ENCODE results near the gene TMEM156.

The TMEM156 gene

DNA sequence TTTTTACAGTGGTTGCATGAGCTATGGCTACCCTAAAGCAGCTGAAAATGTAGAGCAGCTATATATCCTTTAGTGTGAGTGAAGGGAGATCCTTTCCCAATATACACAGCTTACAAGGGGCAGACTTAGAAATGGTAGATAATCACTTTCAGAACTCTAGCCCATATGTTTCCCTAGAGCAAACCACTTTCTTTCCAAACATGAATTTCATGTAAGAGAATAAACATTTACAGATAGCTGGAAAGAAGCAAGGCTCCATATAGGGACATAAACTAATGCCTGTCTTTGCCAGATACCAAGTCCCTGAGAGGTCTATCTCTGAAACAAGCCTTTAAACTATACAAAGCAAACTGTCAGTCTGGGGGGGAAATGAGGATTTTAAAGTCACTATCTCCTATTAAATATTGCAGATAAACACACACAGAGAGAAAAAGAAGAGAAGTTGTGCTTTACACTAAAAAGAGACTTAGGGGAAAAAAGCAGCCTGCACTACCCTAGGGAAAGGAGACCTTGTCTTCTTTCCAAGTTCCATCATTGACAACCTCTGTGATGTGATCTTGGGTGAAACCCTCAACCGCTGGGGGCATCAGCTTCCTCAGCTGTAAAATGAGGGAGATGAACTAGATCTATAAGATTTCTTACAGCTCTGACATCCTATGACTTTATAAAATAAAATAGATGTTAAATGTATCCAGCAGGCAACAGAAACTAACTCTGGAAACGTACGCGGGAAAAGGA, 73.6 kb downstream of the TMEM156 start:
- H3K9me3 ChIP-seq (ENCODE audit: control insufficient read depth, low read length): no peaks in the 10 kb centered on the region
- TF ChIP-seq, protein P1, sequence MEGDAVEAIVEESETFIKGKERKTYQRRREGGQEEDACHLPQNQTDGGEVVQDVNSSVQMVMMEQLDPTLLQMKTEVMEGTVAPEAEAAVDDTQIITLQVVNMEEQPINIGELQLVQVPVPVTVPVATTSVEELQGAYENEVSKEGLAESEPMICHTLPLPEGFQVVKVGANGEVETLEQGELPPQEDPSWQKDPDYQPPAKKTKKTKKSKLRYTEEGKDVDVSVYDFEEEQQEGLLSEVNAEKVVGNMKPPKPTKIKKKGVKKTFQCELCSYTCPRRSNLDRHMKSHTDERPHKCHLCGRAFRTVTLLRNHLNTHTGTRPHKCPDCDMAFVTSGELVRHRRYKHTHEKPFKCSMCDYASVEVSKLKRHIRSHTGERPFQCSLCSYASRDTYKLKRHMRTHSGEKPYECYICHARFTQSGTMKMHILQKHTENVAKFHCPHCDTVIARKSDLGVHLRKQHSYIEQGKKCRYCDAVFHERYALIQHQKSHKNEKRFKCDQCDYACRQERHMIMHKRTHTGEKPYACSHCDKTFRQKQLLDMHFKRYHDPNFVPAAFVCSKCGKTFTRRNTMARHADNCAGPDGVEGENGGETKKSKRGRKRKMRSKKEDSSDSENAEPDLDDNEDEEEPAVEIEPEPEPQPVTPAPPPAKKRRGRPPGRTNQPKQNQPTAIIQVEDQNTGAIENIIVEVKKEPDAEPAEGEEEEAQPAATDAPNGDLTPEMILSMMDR (IDR thresholded peaks at IDR 0.05): no peak
- H3K79me2 ChIP-seq: no peaks in the 10 kb centered on the region
- no peak overlapping the region for H3K4me2 ChIP-seq (ENCODE audit: low read length)
- H3K4me1 ChIP-seq: no peaks in the 10 kb centered on the region
- H3K36me3 ChIP-seq (ENCODE audit: control insufficient read depth, insufficient read depth, low read length): no peaks in the 10 kb centered on the region
- H2AFZ ChIP-seq: no peak overlapping the region
- no peak overlapping the region for H3K27ac ChIP-seq
- no peaks in the 10 kb centered on the region for H3K27me3 ChIP-seq (ENCODE audit: control insufficient read depth, insufficient read depth, low read length)
- H3K9ac ChIP-seq: no peak overlapping the region
- H3K4me3 ChIP-seq (ENCODE audit: low read depth, low read length): no peak overlapping the region

DNA sequence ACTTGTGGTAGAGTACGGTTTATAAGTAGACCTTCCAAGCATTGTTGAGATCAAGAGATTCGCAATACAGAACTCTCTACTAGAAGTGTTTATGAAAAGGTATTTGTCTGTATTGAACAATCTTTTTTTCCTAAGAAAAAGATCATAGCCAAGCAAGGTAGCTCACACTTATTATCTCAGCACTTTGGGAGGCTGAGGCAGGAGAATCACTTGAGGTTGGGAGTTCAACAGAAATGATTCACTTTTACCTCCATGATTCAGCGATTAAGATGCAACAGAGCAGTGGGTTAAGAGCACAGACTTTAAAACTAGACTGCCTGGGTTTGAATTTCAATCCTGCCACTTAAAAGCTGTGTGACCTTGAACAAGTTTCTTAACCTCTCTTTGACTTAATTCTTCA, 74.3 kb downstream of the TMEM156 start:
- Histone ChIP-seq H3K4me3 (ENCODE audit: low read depth, low read length) (no peak overlapping the region), H3K79me2 (no peaks in the 10 kb centered on the region), H3K4me1 (no peaks in the 10 kb centered on the region), H3K27me3 (ENCODE audit: control insufficient read depth, insufficient read depth, low read length) (no peaks in the 10 kb centered on the region), H3K9ac (no peak overlapping the region), H3K36me3 (ENCODE audit: control insufficient read depth, insufficient read depth, low read length) (no peaks in the 10 kb centered on the region), H3K9me3 (ENCODE audit: control insufficient read depth, low read length) (no peaks in the 10 kb centered on the region), H3K4me2 (ENCODE audit: low read length) (no peak overlapping the region), H3K27ac (no peak overlapping the region), H2AFZ (no peak overlapping the region)
- TF ChIP-seq, protein P1 (IDR thresholded peaks at IDR 0.05): no peak

DNA sequence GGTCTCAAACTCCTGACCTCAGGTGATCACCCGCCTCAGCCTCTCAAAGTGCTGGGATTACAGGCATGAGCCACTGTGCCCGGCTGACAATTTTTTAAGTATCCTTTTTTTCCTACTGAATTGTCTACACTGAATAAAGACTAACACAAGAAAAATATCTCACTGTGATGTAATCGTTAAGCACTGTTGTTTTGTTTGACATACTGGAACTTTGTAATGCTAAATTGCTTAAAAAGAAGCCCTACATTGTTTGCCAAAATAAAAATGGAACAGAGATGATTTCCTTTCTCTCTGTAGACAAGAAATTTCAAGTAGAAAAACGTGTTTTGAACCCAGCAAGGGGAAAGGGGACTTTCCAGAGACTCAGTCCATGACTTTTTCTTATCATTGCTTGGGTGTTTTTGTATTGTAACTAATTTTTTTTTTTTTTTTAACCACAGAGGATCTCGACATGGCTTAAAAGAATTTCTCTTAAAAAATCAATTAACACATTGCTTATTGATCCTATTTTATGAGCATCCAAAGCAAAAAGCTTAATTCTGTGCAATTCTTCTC, 74.9 kb downstream of the TMEM156 start:
- no peak overlapping the region for H3K27ac ChIP-seq
- no peaks in the 10 kb centered on the region for H3K9me3 ChIP-seq (ENCODE audit: control insufficient read depth, low read length)

DNA sequence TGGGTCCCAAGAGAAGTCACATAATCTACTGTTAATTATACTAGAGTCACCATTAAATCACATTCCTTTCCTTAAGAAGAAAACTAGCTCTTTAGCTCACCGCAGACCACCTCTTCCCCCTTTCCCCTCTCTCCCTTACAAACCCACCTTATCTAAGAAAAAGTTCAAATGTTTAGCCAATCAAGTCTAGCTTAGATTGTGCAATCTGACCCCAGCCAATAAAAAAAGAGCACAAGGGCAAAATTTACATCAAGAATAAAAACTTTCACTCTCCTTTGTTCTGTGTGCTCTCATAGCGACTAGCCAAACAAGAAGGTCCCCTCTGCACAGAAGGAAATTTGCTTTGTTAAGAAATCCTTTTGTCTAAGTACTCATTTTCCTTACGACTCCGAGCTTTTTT, 76.3 kb downstream of the TMEM156 start:
- Histone ChIP-seq H3K4me2 (ENCODE audit: low read length) (no peak overlapping the region), H3K27ac (no peak overlapping the region), H3K27me3 (ENCODE audit: control insufficient read depth, insufficient read depth, low read length) (no peaks in the 10 kb centered on the region), H3K4me1 (no peaks in the 10 kb centered on the region), H3K4me3 (ENCODE audit: low read depth, low read length) (no peak overlapping the region), H2AFZ (no peak overlapping the region), H3K9me3 (ENCODE audit: control insufficient read depth, low read length) (no peaks in the 10 kb centered on the region), H3K36me3 (ENCODE audit: control insufficient read depth, insufficient read depth, low read length) (no peaks in the 10 kb centered on the region), H3K79me2 (no peaks in the 10 kb centered on the region), H3K9ac (no peak overlapping the region)
- TF ChIP-seq, protein P1 (IDR thresholded peaks at IDR 0.05): no peak

More for the DNA sequence above, 74.9 kb downstream of the TMEM156 start:
- Histone ChIP-seq H3K36me3 (ENCODE audit: control insufficient read depth, insufficient read depth, low read length) (no peaks in the 10 kb centered on the region), H3K4me3 (ENCODE audit: low read depth, low read length) (no peak overlapping the region), H3K4me1 (no peaks in the 10 kb centered on the region), H3K79me2 (no peaks in the 10 kb centered on the region), H3K27me3 (ENCODE audit: control insufficient read depth, insufficient read depth, low read length) (no peaks in the 10 kb centered on the region), H3K4me2 (ENCODE audit: low read length) (no peak overlapping the region), H3K9ac (no peak overlapping the region), H2AFZ (no peak overlapping the region)
- TF ChIP-seq, protein P1 (IDR thresholded peaks at IDR 0.05): no peak

DNA sequence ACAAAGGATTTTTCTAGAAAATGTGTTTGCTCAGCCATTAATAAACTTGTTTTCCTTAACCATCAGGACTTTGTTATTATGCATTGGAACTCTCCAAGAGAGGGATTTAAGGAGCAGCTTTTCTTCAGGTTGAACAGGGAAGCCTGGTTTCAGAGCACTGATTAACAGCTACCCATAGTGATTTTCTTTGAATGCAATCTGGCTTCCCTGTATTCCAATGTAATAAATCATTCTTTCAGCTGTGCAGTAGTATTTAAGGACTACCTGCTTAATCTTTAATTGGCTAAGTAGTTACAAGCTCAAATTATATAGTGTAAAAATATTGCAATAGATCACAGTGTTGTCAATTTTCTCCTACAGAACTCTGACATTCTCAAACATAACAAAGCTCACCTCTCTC, 77.5 kb downstream of the TMEM156 start:
- Histone ChIP-seq H3K27ac (no peak overlapping the region), H3K36me3 (ENCODE audit: control insufficient read depth, insufficient read depth, low read length) (no peaks in the 10 kb centered on the region), H3K4me2 (ENCODE audit: low read length) (no peak overlapping the region), H3K79me2 (no peaks in the 10 kb centered on the region), H3K4me1 (no peaks in the 10 kb centered on the region), H3K4me3 (ENCODE audit: low read depth, low read length) (no peak overlapping the region), H3K27me3 (ENCODE audit: control insufficient read depth, insufficient read depth, low read length) (no peaks in the 10 kb centered on the region), H2AFZ (no peak overlapping the region), H3K9ac (no peak overlapping the region), H3K9me3 (ENCODE audit: control insufficient read depth, low read length) (no peaks in the 10 kb centered on the region)
- TF ChIP-seq, protein P1 (IDR thresholded peaks at IDR 0.05): no peak

All from parathyroid adenoma (tissue), 2 donors.